Muscle layer of colon (tissue), 2 donors: ENCODE data around the gene ALOX15B.

Experiments
- H3K27ac ChIP-seq: one replicate; pipeline ENCODE4 v1.7.0; 2013; ENCODE audit warnings: low read depth, mild to moderate bottlenecking, low read length, moderate library complexity
- H3K27me3 ChIP-seq, 2 donors: one replicate each; pipeline ENCODE4 v1.7.0; 2013; ENCODE audit warnings: low read length in 2 of 2, mild to moderate bottlenecking in 2 of 2; ENCODE audit not compliant: insufficient read depth in 2 of 2, control insufficient read depth in 1 of 2
- H3K36me3 ChIP-seq: one replicate; pipeline ENCODE4 v1.7.0; 2013; ENCODE audit warnings: mild to moderate bottlenecking, low read length; ENCODE audit not compliant: insufficient read depth
- H3K4me1 ChIP-seq: one replicate; pipeline ENCODE4 v1.7.0; 2013; ENCODE audit warnings: mild to moderate bottlenecking, low read length; ENCODE audit not compliant: insufficient read depth
- H3K4me3 ChIP-seq, 2 donors: one replicate each; pipeline ENCODE4 v1.7.0; 2013; ENCODE audit warnings: low read length in 2 of 2, low read depth in 1 of 2, mild to moderate bottlenecking in 1 of 2, moderate library complexity in 1 of 2
- H3K9ac ChIP-seq: one replicate; pipeline ENCODE4 v1.7.0; 2013; ENCODE audit warnings: low read length
- H3K9me3 ChIP-seq: one replicate; pipeline ENCODE4 v1.7.0; 2013; ENCODE audit warnings: mild to moderate bottlenecking, low read length
- donor health status: abdominal sarcoma.
- donor health status: Adenocarcinoma of cecum.

The ALOX15B gene

DNA sequence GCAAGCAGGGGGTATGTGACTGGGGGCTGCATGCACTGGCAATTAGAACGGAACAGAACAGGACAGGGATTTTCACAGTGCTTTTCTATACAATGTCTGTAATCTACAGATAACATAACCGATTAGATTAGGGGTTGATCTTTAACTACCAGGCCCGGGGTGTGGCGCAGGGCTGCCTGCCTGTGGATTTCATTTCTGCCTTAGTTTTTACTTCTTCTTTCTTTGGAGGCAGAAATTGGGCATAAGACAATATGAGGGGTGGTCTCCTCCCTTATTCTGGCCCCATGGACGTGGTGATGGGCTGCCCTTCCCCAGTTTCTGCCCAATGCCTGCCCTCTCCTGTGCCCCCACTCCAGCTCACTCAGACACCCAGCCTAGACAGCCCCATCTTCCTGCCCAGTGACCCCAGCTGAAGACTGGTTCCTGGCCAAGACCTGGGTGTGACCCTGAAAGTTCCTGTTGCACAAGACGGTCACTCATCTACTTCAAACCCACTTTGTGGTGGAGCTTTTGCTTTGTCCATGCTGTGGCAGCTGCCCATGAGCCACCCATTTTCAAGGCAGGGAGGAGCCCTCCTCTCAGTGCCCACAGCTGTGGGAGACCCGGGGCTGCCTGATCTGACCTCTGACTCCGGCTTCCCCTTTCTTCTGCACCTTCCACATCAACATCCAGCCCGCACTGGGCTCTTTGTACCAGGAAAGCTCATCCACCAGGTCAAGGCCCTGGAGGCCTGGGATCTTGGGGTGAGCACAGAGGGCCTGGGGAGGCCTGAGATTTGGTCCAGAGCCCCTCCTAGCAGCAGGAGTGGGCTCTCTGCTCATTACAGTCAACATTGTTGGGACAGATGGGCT, 30.1 kb downstream of the ALOX15B start:
- Histone ChIP-seq H3K9ac (no peak overlapping the region), H3K27ac (no peak overlapping the region), H3K27me3 (peaks cover 24 to 40% of the 10 kb centered on the region in 2 donors), H3K36me3 (no peaks in the 10 kb centered on the region), H3K4me1 (peaks cover 13% of the 10 kb centered on the region), H3K4me3 (no peak overlapping the region), H3K9me3 (no peaks in the 10 kb centered on the region)

DNA sequence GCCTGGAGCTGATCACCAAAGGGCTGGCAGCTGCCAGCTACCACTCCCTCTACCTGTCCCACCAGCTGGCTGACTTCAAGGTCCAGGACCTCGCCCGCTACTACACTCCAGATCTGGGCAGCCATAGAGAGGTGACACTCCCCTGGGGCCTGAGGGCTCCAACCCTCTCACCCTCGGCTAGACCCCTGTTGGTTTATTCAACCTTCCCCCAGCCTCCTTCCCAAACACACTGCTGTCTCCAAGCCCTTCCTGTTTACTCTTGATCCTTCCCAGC, 30.7 kb downstream of the ALOX15B start:
- H3K36me3 ChIP-seq, result no peaks in the 10 kb centered on the region
- H3K9me3 ChIP-seq, result no peaks in the 10 kb centered on the region
- peaks cover 15% of the 10 kb centered on the region for H3K4me1 ChIP-seq
- peaks cover 30 to 41% of the 10 kb centered on the region in 2 donors for H3K27me3 ChIP-seq
- H3K9ac ChIP-seq, result no peak overlapping the region
- H3K4me3 ChIP-seq, result no peak overlapping the region
- no peak overlapping the region for H3K27ac ChIP-seq

DNA sequence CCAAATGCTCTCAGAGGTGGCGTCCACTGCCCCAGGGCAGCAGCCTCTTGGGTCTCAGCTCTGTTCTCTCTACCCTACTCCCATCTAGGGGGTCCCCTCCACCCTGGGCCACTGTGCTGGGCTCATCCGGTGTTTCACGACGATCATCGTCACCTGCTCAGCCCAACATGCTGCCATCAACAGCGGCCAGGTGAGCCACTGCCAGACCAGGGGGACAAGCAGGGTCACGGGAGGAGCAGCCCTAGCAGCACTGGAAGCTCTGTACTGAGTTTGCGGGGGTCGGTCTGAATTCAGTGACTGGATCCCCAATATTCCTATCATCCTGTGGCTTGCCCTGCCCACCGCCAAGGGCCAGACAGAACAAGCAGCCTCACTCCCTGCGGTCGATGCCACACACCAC, 32.6 kb downstream of the ALOX15B start:
- Histone ChIP-seq H3K4me3 (no peak overlapping the region), H3K36me3 (no peaks in the 10 kb centered on the region), H3K9me3 (no peaks in the 10 kb centered on the region), H3K9ac (no peak overlapping the region), H3K27ac (no peak overlapping the region), H3K27me3 (peaks cover 43 to 55% of the 10 kb centered on the region in 2 donors), H3K4me1 (peaks cover 15% of the 10 kb centered on the region)

- no peak overlapping the region for H3K4me3 ChIP-seq
- H3K9ac ChIP-seq, result no peak overlapping the region
- H3K4me1 ChIP-seq, result peaks cover 15% of the 10 kb centered on the region
- no peaks in the 10 kb centered on the region for H3K9me3 ChIP-seq
- no peak overlapping the region for H3K27ac ChIP-seq
- H3K27me3 ChIP-seq, result peaks cover 51 to 63% of the 10 kb centered on the region in 2 donors
- no peaks in the 10 kb centered on the region for H3K36me3 ChIP-seq
Observed at GRCh38 chr17:8072341-8072728, 33.5 kb downstream of the ALOX15B start.

DNA sequence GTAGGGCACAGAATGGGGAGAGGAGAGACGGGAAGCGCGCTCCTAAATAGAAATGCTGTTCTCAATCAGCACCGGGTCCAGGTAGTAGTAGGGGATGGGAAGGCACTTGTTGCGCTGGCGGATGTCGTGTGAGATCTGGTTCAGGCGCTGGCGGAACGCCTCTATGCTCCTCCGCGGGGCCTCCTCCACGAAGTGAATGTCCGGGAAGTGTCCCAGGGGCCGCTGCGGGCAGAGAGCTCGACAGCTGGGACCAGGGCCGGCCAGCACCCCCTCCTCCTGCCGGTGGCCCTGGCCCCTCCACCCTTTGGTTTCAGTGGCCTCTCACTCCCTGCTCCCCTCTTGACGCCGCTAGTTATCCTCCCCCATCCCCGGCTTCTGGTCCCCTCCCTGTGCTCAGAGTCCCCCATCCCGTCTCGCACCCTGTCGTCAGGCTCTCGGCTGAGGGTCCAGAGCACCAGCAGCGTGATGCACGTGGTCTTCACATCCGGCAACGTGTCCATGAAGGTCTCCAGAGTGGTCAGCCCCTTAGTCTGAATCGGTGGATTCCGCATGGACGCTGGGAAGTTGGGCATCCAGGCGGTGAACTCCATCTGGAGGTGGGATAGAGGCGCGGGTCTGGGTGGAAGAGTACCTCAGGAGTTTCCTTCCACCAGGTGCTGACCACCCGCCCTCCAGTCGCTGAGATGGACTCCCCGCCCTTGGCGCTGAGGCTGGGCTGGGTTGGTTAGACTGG, 34.0 kb downstream of the ALOX15B start:
- H3K27ac ChIP-seq, result no peak overlapping the region
- H3K9me3 ChIP-seq, result no peaks in the 10 kb centered on the region
- peaks cover 53 to 67% of the 10 kb centered on the region in 2 donors for H3K27me3 ChIP-seq
- H3K4me1 ChIP-seq, result peaks cover 15% of the 10 kb centered on the region
- peak overlapping the region in 1 of 2 donors; percentile 20 for H3K4me3 ChIP-seq
- H3K9ac ChIP-seq, result no peak overlapping the region
- no peaks in the 10 kb centered on the region for H3K36me3 ChIP-seq

GRCh38 chr17:8073627-8074484, 35.0 kb downstream of the ALOX15B start:
- Histone ChIP-seq H3K9ac (no peak overlapping the region), H3K9me3 (no peaks in the 10 kb centered on the region), H3K4me3 (no peak overlapping the region), H3K36me3 (no peaks in the 10 kb centered on the region), H3K4me1 (peaks cover 15% of the 10 kb centered on the region), H3K27ac (no peak overlapping the region), H3K27me3 (peaks cover 53 to 74% of the 10 kb centered on the region in 2 donors)

DNA sequence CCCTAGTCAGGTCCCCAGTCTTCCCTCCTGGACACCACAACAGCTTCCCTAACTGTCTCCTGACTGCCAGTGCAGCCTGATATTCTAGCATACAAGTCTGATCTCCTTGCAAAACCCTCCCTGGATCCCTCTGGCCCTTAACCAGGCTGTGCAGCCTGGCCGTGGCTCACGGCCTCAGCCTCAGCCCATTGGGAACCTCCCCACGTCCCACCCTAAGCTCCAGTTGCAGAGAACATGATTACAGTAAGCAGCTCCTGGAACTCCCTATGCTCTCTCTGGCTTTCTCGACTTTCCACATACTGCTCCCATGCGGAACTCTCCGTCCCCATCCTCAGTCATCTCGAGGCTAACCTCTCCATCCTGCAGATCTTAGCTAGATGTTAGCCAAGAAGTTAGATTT, 35.7 kb downstream of the ALOX15B start:
- Histone ChIP-seq H3K4me1 (peaks cover 15% of the 10 kb centered on the region), H3K9ac (no peak overlapping the region), H3K4me3 (no peak overlapping the region), H3K36me3 (no peaks in the 10 kb centered on the region), H3K27me3 (peaks cover 53 to 81% of the 10 kb centered on the region in 2 donors), H3K9me3 (no peaks in the 10 kb centered on the region), H3K27ac (no peak overlapping the region)

DNA sequence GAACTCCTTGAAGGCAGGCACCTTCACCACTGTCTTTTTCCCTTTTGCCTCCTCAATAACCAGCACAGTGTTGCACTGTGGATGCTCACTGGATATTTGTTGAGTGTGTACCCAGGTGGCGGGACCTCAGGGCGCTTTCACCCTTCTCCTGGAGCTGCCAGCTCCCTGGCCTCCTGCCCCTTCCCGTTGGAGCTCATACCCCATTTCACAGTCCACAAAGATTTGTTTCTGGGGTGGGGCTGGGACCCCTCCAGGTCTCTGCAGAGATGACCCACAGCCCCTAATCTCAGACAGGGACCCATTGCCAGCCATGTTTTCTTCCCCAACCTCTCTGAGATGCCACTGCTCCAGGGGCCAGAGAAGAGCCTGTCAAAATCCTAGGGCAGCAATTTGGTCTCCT, 36.2 kb downstream of the ALOX15B start:
- Histone ChIP-seq H3K9ac (no peak overlapping the region), H3K9me3 (no peaks in the 10 kb centered on the region), H3K4me1 (peaks cover 16% of the 10 kb centered on the region), H3K4me3 (no peak overlapping the region), H3K36me3 (no peaks in the 10 kb centered on the region), H3K27me3 (peaks cover 53 to 84% of the 10 kb centered on the region in 2 donors), H3K27ac (no peak overlapping the region)

GRCh38 chr17:8075574-8076342, 36.9 kb downstream of the ALOX15B start:
- no peaks in the 10 kb centered on the region for H3K9me3 ChIP-seq
- H3K27ac ChIP-seq, result no peak overlapping the region
- no peak overlapping the region for H3K9ac ChIP-seq
- H3K27me3 ChIP-seq, result peaks cover 59 to 91% of the 10 kb centered on the region in 2 donors
- no peaks in the 10 kb centered on the region for H3K36me3 ChIP-seq
- peaks cover 19% of the 10 kb centered on the region for H3K4me1 ChIP-seq
- no peak overlapping the region for H3K4me3 ChIP-seq

DNA sequence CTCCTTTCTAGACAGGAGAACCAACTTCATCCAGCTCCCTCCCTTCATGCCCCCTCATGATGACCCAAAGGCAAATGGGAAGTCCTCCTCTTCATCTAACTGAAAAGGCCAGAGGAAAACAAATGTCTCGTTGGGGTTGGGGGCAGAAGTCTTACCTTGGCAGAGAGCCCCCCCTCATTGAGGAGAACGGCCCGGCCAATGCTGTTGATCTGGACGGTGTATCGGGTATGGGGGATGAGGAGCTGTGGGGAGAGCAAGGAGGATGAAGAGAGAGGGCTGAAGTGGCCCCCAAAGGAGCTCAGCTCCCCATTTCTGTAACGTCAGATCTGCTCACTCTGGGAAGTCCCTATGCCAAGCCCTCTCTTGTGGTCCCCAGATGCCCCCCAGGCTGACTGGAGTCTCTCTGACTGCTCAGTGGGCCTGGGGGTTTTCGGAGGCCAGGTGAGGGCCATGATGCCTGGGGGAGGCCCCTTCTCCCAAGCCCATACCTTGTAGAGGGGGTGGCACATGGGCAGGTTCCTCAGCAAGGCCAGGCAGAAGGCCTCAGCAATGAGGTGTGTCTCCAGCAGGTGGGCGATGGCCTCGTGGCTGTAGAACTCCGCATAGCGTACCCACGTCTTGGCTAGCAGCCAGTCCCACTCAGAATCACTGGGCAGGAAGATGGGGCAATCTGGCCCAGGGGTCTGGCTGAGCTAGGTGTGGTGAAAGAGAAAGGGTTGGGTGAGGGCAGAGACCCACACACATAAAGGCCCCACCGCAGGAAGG, 37.8 kb downstream of the ALOX15B start:
- H3K27me3 ChIP-seq, result peaks cover 58 to 94% of the 10 kb centered on the region in 2 donors

More for the DNA sequence above, 37.8 kb downstream of the ALOX15B start:
- no peak overlapping the region for H3K9ac ChIP-seq
- no peak overlapping the region for H3K4me3 ChIP-seq
- H3K27ac ChIP-seq, result no peak overlapping the region
- H3K36me3 ChIP-seq, result no peaks in the 10 kb centered on the region
- peaks cover 19% of the 10 kb centered on the region for H3K4me1 ChIP-seq
- H3K9me3 ChIP-seq, result no peaks in the 10 kb centered on the region
